Fibroblast of pulmonary artery (primary cell): ENCODE measurements around the gene GFI1.

Experiments
- DNase-seq: peaks from one replicate; pipeline ENCODE4 v3.0.0-alpha.2; 2010; ENCODE audit warnings: low read depth
- H3K4me3 ChIP-seq: replicated peaks from 2 replicates; pipeline ENCODE4 v1.5.1; 2011; ENCODE audit warnings: low read depth, mild to moderate bottlenecking, control low read depth, low read length, moderate library complexity
- TF ChIP-seq, protein P1 (sequence below): IDR thresholded peaks from 2 replicates; pipeline ENCODE4 v1.5.1; 2011; ENCODE audit warnings: mild to moderate bottlenecking, control low read depth, low read length, inconsistent platforms; ENCODE audit errors: missing control alignments

Gene GFI1

DNA sequence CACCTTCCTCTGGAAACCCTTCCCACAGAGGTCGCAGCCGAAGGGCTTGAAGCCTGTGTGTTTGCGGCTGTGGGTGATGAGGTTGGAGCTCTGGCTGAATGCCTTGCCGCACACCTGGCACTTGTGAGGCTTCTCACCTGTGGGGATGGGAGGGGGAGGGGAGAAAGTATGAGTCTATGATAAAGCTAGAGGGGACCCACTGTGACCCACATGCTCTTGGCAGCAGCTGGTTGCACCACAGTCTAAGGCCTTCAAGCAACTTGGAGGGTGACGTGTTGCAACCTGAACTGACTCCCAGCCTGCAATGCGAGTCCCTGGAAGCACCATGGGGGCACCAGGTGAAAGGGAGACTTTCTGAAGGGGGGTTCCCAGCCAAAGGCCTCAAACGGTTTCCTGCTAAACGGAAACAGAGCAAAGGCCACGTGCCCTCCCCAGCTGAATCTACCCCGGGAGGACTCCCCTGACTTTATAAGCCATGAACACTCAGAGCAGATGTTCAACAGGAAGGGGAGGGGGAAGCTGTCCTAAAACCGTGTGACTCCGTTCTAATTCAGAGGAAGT lies 10.6 kb downstream of the GFI1 start:
- no peak overlapping the region for H3K4me3 ChIP-seq
- TF ChIP-seq, protein P1, sequence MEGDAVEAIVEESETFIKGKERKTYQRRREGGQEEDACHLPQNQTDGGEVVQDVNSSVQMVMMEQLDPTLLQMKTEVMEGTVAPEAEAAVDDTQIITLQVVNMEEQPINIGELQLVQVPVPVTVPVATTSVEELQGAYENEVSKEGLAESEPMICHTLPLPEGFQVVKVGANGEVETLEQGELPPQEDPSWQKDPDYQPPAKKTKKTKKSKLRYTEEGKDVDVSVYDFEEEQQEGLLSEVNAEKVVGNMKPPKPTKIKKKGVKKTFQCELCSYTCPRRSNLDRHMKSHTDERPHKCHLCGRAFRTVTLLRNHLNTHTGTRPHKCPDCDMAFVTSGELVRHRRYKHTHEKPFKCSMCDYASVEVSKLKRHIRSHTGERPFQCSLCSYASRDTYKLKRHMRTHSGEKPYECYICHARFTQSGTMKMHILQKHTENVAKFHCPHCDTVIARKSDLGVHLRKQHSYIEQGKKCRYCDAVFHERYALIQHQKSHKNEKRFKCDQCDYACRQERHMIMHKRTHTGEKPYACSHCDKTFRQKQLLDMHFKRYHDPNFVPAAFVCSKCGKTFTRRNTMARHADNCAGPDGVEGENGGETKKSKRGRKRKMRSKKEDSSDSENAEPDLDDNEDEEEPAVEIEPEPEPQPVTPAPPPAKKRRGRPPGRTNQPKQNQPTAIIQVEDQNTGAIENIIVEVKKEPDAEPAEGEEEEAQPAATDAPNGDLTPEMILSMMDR = no peak
- DNase-seq = no peak

DNA sequence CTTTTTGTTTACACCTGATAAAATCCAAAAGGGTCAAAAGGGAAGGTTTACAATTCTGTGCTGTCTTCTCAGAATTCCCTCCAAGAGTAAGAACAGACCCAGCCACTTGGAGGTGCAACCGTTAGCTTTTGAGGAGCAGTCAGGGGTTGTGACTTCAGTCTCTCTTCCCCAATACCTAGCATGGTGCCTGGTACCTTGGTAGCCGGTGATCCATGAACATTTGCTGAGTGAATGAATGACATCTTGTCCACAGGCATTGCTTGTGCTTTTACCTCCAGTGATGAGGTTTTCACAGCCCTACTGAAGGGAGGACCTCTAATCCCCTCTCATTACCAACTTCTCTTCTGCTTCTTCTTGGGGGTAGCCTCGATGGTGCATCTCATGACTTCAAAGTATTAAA lies 11.7 kb downstream of the GFI1 start:
- no peak for DNase-seq
- TF ChIP-seq, protein P1 = no peak
- no peak overlapping the region for H3K4me3 ChIP-seq

DNA sequence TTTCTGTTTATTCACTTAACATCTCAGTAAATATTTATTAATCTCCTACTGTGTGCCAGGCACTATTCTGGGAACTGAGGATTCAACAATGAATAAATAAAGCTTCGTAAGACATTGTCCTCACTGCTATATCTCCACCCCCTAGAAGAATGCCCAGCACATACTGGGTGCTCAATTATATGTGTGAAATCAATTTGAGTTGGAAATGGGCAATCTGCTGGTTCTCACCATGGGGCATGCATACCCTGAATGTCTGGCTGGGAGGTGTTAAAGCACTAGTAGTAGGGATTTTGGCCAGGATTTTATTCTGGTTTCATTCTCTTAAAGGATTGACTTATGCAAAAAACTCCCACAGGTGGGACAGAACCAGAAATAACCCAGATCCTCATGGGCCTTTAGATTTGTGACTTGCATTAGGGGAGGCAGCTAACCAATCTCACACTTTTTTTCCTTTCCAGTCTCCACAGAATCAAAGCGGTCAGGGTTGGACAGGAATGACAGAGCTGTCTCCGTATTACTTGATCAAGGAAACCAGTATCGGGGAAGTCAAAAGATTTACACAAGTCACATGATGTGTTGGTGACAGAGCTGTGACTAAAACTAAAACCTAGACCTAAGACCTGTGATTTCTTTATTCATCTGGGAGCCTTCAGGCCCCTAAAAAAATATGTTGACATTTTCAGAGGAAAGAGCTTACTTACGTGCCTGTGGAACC lies 12.8 kb downstream of the GFI1 start:
- TF ChIP-seq, protein P1 = no peak
- no peak for DNase-seq
- no peak overlapping the region for H3K4me3 ChIP-seq

DNA sequence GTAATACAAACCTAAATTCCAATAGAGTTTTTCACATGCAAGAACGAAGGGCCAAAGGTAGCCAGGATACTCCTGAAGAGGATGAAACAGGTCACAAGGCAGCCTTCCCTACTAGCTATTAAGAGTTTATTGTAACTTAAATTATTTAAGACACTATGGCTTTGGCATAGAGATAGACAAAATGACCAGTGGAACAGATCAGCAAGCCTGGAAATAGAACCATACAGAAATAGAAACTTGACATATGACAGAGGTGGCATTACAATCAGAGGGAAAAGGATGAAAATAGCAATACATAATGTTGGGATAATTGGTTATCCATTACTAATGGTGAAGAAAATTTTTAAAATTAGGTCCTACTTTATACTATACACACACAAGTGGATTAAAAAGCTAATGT lies 16.5 kb downstream of the GFI1 start:
- H3K4me3 ChIP-seq = no peak overlapping the region
- no peak for DNase-seq
- TF ChIP-seq, protein P1 = no peak

DNA sequence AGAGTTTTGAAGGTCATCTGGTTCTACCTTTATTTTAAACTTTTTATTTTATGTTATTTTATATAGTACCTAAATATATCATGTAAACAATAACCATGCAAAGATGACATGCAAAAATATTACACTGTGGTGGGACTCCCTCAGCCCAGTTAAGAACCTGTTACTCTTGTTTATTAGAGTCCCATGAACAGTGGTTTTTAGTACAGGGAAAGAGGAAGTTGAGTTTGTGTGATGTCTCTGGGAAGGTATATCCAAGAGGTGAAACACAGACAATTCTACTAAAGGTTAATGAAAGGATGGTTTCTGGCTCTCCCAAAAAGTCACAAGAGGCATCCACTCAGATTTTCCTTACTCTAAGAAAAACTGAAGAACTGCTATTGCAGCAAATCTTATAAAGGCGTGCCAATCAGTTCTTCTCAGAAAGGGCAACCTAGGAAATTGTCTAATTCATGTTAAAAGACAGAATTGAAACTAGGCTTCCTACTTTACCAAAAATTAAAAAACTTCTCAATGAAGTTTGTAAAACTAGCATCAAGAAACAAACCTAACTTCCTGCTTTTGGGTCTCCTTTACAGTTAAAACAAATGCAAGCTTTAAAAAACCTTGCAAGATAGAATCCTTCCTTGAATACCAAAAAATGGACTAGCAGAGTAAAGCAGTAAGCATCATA lies 19.9 kb downstream of the GFI1 start:
- TF ChIP-seq, protein P1 = no peak
- H3K4me3 ChIP-seq = no peak overlapping the region
- DNase-seq = no peak

DNA sequence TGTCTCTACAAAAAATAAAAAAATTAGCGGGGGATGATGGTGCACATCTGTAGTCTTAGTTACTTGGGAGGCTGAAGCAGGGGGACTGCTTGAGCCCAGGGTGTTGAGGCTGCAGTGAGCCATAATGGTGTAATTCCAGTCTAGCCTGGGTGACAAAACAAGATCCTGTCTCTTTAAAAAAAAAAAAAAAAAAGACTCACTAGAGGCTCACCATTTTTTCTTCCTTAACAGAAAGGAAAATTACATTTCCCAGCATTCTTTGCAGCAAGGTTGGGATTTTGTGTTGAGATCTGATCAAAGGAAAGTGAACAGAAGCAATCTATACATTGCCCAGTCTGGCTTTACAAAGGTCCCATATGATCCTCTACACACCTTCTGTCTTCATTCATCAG lies 21.5 kb downstream of the GFI1 start:
- TF ChIP-seq, protein P1 = no peak
- no peak for DNase-seq
- no peak overlapping the region for H3K4me3 ChIP-seq
